GM12874 (cell line): ENCODE measurements around the gene IVNS1ABP.

Source experiments
- TF ChIP-seq, protein P1 (sequence below): IDR thresholded peaks from 2 replicates; pipeline ENCODE4 v1.5.1; 2011; ENCODE audit warnings: low read depth, mild to moderate bottlenecking, control low read depth, low read length, moderate library complexity; ENCODE audit not compliant: insufficient read depth

IVNS1ABP gene

DNA sequence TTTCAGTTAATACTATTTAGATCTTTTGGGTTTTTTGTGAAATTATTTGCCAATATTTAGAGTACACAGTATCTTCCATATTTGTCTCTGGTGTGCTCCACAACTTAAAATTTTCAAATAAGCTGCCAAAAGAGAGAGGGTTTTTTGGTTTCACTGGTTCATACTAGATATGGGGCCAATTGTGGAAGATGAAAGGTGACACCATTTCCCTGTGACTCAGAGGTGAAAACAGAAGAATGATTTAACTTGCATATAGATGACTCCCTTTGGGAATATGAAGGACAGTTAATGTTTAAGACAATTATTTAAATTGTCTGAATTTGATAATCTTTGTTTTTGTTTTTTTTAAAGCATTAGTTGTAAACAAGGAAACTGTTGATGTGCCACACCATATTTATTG is 37.5 kb downstream of the IVNS1ABP start:
- TF ChIP-seq, protein P1, sequence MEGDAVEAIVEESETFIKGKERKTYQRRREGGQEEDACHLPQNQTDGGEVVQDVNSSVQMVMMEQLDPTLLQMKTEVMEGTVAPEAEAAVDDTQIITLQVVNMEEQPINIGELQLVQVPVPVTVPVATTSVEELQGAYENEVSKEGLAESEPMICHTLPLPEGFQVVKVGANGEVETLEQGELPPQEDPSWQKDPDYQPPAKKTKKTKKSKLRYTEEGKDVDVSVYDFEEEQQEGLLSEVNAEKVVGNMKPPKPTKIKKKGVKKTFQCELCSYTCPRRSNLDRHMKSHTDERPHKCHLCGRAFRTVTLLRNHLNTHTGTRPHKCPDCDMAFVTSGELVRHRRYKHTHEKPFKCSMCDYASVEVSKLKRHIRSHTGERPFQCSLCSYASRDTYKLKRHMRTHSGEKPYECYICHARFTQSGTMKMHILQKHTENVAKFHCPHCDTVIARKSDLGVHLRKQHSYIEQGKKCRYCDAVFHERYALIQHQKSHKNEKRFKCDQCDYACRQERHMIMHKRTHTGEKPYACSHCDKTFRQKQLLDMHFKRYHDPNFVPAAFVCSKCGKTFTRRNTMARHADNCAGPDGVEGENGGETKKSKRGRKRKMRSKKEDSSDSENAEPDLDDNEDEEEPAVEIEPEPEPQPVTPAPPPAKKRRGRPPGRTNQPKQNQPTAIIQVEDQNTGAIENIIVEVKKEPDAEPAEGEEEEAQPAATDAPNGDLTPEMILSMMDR, result no peak

DNA sequence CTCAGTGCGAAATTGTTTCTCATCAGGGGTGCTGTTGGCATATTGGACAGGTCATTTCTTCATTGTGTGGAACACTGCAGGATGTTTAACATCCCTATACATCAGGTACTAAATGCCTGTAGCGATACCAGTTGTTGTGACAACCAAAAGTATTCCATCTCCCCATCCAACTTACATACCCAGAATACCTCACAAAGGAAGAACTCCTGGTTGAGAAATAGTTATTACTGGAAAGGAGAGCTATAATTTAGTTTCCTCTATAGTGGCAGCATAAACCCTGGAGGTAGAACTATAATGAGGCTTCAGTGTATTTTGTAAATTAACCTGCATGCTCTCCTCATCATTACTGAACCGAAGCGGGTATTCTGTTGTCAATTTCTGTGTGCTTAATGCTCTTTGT is 45.1 kb downstream of the IVNS1ABP start:
- TF ChIP-seq, protein P1, result no peak

DNA sequence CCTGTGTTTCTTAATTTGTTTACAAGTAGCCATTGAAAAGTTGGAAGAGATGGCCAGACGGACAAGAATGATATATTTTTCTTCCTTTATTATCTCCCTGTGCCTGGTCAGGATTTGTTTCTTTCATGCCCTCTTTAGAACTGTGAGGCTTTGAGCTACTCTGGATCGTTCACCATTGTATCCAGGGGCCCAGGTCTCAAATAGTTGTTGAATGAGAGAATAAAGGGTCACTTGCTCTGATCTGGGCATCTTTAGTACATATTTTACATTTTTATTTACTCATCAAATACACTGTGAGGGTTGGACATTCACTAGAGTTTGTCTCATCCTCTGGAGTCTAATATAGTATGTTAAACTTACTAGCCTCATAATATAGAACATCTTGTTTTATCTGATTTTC is 48.7 kb downstream of the IVNS1ABP start:
- TF ChIP-seq, protein P1, result no peak

DNA sequence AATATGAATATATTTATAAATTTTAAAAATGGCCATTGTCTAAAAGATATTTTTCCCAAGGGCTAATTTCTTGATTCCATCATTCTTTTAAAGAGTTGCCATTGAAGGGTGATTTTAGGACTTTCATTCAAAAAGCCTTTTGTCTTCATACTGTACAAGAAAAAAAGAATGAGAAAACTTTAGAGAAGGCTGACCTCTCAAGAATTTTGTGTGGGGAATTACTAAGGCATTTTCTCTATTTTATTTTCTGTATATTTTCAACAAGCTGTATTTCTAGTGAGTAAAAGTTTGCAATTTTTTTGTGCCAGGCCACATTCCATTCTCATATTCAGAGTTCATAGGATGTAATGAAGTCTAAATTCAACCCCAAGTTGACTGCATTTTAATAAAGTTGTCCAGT is 49.3 kb downstream of the IVNS1ABP start:
- TF ChIP-seq, protein P1, result no peak

DNA sequence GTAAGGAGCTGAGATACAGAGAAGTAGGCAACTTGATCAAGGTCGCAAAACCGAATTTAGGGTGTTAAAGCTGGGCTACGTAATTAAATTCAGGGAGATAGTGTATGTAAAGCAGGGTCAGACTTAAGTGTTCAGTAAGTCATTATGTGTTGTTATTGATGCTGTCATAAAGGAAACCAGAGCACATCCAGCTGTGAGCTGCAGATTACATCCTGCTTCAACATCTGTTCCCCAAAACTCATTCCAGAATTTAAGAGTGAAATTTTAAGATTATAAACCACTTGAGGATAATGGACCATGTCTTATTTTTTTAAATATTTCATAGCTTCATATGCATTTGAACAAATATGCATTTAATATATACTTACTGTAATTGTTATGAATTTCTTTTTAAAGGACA is 49.7 kb downstream of the IVNS1ABP start:
- TF ChIP-seq, protein P1, result no peak

DNA sequence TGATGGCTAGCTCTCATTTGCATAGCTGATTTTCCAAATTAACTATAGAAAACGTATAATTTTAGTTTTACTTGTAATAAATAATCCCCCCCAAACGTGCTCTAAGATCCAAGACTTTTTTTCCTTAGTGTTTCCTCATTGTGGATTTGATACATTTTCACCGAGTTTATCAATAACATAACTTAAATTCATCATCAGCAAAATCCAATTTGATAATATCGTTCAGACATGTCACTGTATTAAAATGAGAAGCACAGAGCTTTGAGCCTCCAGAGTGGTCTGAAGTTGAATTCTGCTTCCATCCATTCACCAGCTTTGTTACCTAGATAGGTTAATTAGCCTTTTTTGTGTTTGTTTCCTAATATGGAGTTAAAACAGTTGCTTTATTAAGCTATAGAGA is 51.7 kb downstream of the IVNS1ABP start:
- TF ChIP-seq, protein P1, result no peak

DNA sequence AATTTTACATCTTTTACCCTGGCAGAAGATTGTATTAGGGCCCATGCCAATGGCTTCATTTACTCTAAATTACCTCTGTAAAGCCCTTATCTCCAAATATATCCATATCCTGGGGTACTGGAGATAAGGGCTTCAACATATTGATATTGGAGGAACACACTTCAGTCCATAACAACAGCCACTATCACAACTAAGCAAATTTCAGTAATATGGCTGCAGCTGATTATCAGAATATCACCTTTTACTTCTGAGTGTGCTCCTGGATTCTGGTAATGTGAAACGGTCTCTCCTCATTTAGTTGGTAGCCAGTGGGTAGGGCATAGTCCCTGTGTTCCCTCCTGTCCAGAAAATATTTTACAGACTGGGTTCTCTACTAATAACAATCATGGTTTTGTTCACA is 53.3 kb downstream of the IVNS1ABP start:
- TF ChIP-seq, protein P1, result no peak

DNA sequence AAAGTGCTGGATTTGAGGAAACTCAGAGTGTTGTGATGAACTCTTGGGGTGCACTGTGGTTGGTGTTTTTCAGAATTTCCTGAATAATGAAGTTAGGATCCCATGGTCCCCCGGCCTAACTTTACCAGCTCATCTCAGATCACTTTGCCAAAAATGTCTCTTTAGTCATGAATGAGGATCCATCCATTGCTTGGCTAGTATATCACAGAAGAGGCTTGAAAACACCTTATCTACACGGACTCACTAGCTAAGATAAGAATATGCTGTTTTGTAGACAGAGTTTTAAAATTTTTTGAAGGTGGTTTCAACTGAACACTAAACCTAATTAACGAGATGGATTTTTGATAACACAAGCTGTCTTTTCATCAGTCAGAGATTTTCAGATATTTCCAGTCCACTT is 53.8 kb downstream of the IVNS1ABP start:
- TF ChIP-seq, protein P1, result no peak
